WERI-Rb-1 (cell line): ENCODE data around the gene IMPA2.
A peak's percentile ranks its signal among the peaks of the same experiment; 100 is the strongest.

Experiments used
- DNase-seq: peaks from one replicate; pipeline ENCODE4 v3.0.0-alpha.2; 2020
- H3K27ac ChIP-seq: fragments of 250-450 bp; sonication (Bioruptor Pico); 2 replicates; pipeline ENCODE4 v1.5.1; 2020; ENCODE audit warnings: mild to moderate bottlenecking, moderate library complexity
- H3K27me3 ChIP-seq: fragments of 250-450 bp; sonication (Bioruptor Pico); 2 replicates; pipeline ENCODE4 v1.5.1; 2021; ENCODE audit warnings: mild to moderate bottlenecking, low read depth, moderate library complexity; ENCODE audit not compliant: insufficient read depth, severe bottlenecking
- H3K36me3 ChIP-seq: fragments of 250-450 bp; sonication (Bioruptor Pico); 2 replicates; pipeline ENCODE4 v1.5.1; 2020; ENCODE audit warnings: mild to moderate bottlenecking, moderate library complexity
- H3K4me3 ChIP-seq: 2 replicates; pipeline ENCODE4 v1.5.1; 2011; ENCODE audit warnings: low read depth, mild to moderate bottlenecking, control low read depth, low read length
- H3K9me3 ChIP-seq: fragments of 250-450 bp; sonication (Bioruptor Pico); 2 replicates; pipeline ENCODE4 v1.5.1; 2021; ENCODE audit warnings: mild to moderate bottlenecking, moderate library complexity; ENCODE audit not compliant: severe bottlenecking
- CTCF ChIP-seq: IDR thresholded peaks from 2 replicates; pipeline ENCODE4 v1.5.1; 2011; ENCODE audit warnings: low read depth, mild to moderate bottlenecking, control low read depth, inconsistent platforms, low read length

IMPA2 gene

GRCh38 chr18:11997466-11997865 lies 16.2 kb downstream of the IMPA2 start:
- no peak for TF ChIP-seq CTCF
- H3K27ac ChIP-seq, result no peak overlapping the region
- no peak overlapping the region for H3K4me3 ChIP-seq
- DNase-seq, result no peak
- peaks cover 12% of the 10 kb centered on the region for H3K36me3 ChIP-seq
- H3K9me3 ChIP-seq, result no peaks in the 10 kb centered on the region
- H3K27me3 ChIP-seq, result no peaks in the 10 kb centered on the region

- DNase-seq, result peak; percentile 23
- Histone ChIP-seq H3K36me3 (peaks cover 14% of the 10 kb centered on the region), H3K27ac (no peak overlapping the region), H3K4me3 (no peak overlapping the region), H3K27me3 (no peaks in the 10 kb centered on the region), H3K9me3 (no peaks in the 10 kb centered on the region)
- no peak for TF ChIP-seq CTCF
Measured at GRCh38 chr18:11998193-11998592, 16.9 kb downstream of the IMPA2 start.

GRCh38 chr18:11999429-11999828 lies 18.1 kb downstream of the IMPA2 start:
- H3K36me3 ChIP-seq, result peaks cover 15% of the 10 kb centered on the region
- H3K27me3 ChIP-seq, result no peaks in the 10 kb centered on the region
- no peaks in the 10 kb centered on the region for H3K9me3 ChIP-seq
- no peak overlapping the region for H3K27ac ChIP-seq
- TF ChIP-seq CTCF, result no peak
- no peak overlapping the region for H3K4me3 ChIP-seq
- no peak for DNase-seq

- H3K27me3 ChIP-seq, result no peaks in the 10 kb centered on the region
- H3K9me3 ChIP-seq, result no peaks in the 10 kb centered on the region
- no peak for TF ChIP-seq CTCF
- H3K4me3 ChIP-seq, result no peak overlapping the region
- no peak overlapping the region for H3K27ac ChIP-seq
- DNase-seq, result no peak
- H3K36me3 ChIP-seq, result peaks cover 15% of the 10 kb centered on the region
Measured at GRCh38 chr18:12000072-12000659, 18.9 kb downstream of the IMPA2 start.

- Histone ChIP-seq H3K36me3 (peaks cover 15% of the 10 kb centered on the region), H3K27ac (no peak overlapping the region), H3K9me3 (no peaks in the 10 kb centered on the region), H3K4me3 (no peak overlapping the region), H3K27me3 (no peaks in the 10 kb centered on the region)
- no peak for DNase-seq
- no peak for TF ChIP-seq CTCF
Measured at GRCh38 chr18:12001421-12001820, 20.1 kb downstream of the IMPA2 start.

- TF ChIP-seq CTCF, result no peak
- no peak for DNase-seq
- Histone ChIP-seq H3K36me3 (peaks cover 15% of the 10 kb centered on the region), H3K27me3 (no peaks in the 10 kb centered on the region), H3K9me3 (no peaks in the 10 kb centered on the region), H3K4me3 (no peak overlapping the region), H3K27ac (no peak overlapping the region)
Measured at GRCh38 chr18:12003894-12004293, 22.6 kb downstream of the IMPA2 start.
